IMR-90 (cell line): ENCODE measurements around the gene NSD2.

Source experiments
- MAFK ChIP-seq: IDR thresholded peaks from 2 replicates; pipeline ENCODE4 v1.6.1; 2012; ENCODE audit warnings: low read depth, low read length, improper control_type of control experiment
- POLR2A ChIP-seq: IDR thresholded peaks from 2 replicates; pipeline ENCODE4 v1.6.1; 2012; ENCODE audit warnings: mild to moderate bottlenecking, low read depth, low read length
- TF ChIP-seq, protein P1 (sequence below): conservative IDR thresholded peaks from 2 replicates; pipeline ENCODE4 v1.5.1; 2012; ENCODE audit warnings: mild to moderate bottlenecking, low read depth, low read length, improper control_type of control experiment

DNA sequence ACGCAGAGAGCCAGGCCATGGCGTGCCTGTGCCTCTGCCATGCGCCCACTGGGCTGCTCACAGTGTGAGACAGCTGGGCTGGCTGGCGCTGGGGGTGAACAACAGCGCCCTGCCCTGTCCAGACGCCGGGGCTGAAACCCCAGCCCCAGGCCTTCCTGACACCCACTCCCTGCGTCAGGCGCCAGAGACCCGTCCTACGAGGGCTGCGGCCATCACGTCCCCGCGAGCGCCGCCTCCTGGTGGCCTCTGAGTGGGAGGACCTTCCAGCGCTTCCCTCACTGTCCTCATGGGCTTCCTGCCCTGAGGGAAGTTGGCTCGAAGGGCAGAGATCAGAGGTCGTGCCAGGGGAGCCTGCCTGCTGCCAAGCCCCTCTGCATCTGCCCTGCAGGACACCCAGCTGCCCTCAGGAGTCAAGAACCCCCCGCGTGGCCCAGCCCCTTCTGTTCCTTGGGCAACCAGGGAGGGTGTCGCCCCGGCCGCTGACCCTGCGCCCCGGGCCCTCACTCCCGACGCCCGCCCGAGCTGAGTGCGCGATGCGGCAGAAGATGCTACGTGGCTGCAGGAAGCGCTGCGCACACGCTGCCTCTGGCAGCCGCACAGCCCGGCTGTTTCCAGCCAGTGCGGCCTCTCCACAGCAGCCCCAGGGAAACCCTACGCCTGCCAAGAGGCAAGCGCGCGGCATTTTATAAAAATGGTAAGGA is 121.4 kb downstream of the NSD2 start:
- TF ChIP-seq, protein P1, sequence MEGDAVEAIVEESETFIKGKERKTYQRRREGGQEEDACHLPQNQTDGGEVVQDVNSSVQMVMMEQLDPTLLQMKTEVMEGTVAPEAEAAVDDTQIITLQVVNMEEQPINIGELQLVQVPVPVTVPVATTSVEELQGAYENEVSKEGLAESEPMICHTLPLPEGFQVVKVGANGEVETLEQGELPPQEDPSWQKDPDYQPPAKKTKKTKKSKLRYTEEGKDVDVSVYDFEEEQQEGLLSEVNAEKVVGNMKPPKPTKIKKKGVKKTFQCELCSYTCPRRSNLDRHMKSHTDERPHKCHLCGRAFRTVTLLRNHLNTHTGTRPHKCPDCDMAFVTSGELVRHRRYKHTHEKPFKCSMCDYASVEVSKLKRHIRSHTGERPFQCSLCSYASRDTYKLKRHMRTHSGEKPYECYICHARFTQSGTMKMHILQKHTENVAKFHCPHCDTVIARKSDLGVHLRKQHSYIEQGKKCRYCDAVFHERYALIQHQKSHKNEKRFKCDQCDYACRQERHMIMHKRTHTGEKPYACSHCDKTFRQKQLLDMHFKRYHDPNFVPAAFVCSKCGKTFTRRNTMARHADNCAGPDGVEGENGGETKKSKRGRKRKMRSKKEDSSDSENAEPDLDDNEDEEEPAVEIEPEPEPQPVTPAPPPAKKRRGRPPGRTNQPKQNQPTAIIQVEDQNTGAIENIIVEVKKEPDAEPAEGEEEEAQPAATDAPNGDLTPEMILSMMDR, result no peak
- no peak for TF ChIP-seq POLR2A
- no peak for TF ChIP-seq MAFK
